AML-193 (cell line): ENCODE measurements around the gene OSBPL5.
"Not testable (repeated sequence)": the region's sequence is repeated elsewhere in the genome, so short reads cannot be mapped to it uniquely, and the experiment has no call there.

ENCODE experiments used
- DNase-seq, 2 experiments: peaks; one replicate each; lab custom pipeline; 2025; lab: John Stamatoyannopoulos, UW

The OSBPL5 gene

DNA sequence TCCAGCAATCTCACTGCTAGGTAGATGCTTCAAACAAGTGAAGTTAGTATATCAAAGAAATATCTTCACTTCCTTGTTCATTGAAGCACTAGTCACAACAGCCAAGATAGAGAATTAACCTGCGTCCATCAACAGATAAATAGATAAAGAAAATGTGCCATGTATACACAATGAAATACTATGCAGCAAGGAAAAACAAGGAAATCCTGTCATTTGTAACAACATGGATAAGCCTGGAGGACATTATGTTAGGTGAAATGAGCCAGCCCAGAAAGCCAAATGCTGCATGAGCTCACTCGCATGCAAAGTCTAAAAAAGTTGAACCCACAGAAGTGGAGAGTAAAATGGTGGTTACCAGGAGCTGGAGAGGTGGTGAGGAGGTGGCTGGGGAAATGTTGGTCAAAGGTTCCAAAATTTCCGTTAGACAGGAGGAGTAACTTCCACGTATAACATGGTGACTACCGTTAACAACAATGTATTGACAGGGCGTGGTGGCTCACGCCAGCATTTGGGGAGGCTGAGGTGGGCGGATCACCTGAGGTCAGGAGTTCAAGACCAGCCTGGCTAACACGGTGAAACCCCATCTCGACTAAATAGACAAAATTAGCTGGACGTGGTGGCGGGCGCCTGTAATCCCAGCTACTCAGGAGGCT, 84.3 kb downstream of the OSBPL5 start:
- no peak for DNase-seq

DNA sequence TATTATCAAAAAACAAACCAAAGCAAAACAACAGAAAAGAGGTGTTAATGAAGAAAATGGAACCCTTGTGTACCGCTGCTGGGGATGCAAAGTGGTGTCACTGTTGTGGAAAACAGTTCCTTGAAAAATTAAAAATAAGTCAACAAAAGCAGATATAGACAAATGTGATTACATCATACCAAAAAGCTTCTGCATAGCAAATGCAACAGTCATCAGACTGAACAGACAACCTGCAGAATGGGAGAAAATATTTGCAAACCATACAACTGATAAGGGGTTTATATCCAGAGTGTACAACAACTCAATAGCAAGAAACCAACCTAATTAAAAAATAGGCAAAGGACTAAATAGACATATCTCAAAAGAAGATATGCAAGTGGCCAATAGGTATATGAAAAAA, 85.0 kb downstream of the OSBPL5 start:
- no peak for DNase-seq

DNA sequence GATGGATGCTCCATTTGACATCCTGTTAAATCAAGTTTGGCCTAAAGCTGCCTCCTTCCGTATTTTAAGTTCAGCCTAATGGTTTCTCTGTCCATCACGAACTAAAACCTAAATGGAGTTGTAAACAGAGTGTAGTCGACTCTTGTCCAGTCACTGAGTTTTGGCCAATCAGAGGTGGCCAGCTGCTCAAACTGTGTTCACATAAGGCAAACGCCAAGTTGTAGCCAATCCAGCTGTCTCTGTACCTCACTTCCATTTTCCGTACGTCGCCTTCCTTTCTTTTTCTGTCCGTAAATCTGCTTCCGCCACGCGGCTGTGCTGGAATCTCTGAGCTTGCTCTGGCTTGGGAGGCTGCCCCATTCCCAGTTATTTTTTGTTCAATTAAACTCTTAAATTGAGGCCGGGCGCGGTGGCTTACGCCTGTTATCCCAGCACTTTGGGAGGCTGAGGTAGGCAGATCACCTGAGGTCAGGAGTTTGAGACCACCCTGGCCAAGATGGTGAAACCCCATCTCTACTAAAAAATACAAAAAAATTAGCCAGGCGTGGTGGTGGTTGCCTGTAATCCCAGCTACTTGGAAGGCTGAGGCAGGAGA, 87.2 kb downstream of the OSBPL5 start:
- no peak for DNase-seq

DNA sequence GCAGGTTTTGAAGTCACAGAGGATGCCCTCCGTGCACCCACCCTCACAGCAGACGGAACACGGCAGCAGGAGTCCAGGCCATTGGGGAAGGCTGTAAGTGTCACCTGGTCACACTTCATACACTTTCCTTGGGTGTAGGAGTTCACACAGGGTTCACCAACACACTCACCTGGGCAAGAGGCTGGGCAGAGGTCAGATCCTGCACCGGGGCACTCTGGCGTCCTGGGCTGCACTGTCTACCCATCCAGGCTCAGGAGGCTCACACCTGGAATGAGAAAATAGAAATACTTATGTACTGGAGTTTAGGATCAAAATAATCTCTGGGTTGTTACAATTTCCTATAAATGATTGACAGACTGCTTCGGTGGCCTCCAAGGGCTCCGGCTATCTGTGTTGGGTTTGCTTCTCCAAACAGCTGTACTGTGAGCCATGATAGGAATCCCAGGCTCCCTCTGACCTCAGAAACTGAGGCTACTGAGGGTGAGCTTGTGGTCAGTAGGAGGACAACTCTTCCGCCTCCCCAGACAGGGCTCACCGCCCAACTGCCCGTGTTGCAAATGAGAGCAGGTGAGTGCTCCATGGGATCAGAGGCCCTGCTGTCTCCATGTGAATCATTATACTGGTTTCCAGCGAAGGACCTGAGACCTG, 87.8 kb downstream of the OSBPL5 start:
- no peak for DNase-seq

DNA sequence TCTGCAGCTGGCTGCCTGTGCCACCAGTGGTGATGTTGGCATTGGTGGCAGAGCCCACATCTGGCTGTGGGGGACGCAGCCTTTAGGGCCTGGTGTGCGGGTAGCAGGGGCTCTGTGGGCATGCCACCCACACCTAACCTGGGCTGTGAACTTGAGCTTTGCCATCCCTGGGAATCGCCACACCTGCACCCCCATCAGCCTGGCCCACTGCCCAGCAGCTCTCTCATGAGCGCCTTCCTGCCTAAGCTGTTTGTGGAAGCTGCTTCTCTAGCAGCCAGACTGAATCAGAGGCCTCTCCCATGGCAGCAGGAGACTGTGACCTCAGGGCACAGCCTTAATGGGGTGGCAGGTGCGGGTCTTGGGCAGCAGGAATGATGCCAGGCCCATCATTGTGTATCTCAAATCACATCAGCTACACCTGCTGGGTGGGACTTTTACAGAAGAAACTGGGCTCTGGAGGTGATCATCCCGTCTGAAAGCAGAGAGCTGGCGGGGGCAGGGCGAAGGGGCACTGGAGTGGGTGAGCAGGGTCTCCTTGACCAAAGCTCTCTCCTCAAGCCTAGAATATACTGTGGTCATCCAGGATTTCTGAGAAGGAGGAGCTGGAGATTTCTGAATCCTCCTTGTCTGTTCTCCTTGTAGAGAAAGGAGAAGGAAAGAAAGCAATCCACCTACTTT, 90.1 kb downstream of the OSBPL5 start:
- DNase-seq: no peak

DNA sequence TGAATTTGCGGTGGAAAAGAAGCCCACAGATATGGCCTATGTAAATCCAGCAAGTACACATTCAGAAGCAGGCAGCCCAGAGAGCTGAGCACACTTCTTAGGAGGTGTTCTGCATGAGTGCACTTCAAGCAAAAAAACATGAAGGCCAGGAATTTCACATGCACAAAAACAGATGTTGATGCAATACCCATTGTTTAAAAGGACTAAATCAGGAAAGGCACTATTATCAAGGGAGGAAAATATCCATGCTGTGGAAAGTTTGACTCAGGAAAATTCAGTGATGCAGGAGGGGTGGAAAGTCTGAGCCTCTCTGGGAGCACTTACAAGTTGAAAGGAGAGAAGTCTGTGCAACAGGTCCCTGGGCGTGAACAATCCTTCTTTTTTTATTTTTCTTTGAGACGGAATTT, 92.1 kb downstream of the OSBPL5 start:
- no peak for DNase-seq

DNA sequence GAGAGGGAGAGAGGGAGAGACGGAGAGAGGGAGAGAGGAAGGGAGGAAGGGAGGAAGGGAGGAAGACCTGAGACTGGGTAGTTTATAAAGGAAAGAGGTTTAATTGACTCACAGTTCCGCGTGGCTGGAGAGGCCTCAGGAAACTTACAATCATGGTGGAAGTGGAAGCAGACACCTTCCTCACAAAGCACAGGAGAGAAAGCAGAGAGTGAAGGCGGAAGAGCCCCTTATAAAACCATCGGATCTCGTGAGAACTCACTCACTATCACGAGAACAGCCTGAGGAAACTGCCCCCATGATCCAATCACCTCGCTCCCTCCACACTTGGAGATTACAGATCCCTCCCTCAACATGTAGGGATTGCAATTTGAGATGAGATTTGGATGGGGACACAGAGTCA, 95.7 kb downstream of the OSBPL5 start:
- no peak for DNase-seq

DNA sequence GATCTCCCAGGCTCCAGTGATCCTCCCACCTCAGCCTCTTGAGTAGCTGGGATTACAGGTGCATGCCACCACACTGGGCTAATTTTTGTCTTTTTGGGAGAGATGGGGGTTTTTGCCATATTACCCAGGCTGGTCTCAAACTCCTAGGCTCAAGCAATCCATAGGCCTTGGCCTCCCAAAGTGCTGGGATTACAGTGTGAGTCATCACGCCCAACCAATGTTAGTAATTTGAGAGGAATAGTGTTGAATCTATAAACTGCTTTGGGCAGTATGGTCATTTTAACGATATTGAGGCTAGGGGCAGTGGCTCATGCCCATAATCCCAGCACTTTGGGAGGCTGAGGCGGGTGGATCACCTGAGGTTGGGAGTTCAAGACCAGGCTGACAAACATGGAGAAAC, 98.8 kb downstream of the OSBPL5 start:
- not testable (repeated sequence) for DNase-seq

DNA sequence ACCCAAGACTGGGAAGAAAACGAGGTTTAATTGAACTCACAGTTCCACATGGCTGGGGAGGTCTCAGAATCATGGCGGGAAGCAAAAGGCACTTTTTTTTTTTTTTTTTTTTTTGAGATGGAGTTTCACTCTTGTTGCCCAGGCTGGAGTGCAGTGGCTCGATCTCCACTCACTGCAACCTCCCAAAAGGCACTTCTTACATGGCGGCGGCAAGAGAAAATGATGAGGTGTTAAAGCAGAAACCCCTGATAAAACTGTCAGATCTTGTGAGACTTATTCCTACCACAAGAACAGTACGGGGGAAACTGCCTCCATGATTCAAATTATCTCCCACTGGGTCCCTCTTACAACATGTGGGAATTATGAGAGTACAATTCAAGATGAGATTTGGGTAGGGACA, 100.4 kb downstream of the OSBPL5 start:
- DNase-seq: not testable (repeated sequence)

DNA sequence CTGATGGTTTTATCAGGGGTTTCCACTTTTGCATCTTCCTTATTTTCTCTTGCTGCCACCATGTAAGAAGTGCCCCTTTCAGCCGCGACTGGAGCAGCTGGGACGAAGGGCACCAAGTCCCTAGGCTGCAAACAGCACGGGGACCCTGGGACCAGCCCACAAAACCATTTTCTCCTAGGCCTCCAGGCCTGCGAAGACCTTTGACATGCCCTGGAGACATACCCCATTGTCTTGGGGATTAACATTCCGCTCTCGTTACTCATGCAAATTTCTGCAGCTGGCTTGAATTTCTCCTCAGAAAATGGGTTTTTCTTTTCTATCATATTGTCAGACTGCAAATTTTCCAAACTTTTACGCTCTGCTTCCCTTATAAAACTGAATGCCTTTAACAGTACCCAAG, 101.2 kb downstream of the OSBPL5 start:
- DNase-seq: not testable (repeated sequence)

DNA sequence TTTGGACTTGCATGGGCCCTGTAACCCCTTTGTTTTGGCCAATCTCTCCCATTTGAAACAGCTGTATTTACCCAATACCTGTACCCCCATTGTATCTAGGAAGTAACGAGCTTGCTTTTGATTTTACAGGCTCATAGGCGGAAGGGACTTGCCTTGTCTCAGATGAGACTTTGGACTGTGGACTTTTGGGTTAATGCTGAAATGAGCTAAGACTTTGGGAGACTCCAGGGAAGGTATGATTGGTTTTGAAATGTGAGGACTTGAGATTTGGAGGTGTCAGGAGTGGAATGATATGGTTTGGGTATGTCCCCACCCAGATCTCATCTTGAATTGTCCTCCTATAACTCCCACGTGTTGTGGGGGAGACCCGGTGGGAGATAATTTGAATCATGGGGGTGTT, 101.7 kb downstream of the OSBPL5 start:
- not testable (repeated sequence) for DNase-seq

DNA sequence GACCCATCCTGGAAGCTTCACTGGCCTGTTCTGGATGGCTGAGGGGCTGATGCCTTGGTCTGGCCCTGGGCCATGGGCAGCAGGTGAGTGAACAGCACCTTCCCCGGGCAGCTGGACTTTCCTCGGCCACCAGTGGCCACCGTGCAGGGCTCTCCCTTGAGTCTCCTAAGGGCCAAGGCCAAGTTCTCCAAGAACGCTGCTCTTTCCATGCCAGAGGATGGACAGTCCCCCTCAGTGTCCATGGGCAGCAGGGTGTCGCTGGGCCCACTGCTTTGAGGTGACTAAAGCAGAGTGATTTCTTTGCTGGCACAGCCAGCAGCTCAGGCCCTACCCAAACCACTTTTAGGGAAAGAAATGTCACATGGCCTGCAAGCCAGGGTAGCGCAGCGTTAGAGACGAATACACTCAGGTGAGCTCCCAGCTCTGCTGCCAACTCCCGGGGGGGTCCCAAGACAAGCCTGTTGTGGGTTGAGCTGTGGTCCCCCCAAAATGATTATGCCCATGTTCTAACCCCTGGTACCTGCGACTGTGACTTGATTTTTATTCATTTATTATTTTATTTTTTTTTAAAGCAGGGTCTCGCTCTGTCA, 104.6 kb downstream of the OSBPL5 start:
- no peak for DNase-seq

DNA sequence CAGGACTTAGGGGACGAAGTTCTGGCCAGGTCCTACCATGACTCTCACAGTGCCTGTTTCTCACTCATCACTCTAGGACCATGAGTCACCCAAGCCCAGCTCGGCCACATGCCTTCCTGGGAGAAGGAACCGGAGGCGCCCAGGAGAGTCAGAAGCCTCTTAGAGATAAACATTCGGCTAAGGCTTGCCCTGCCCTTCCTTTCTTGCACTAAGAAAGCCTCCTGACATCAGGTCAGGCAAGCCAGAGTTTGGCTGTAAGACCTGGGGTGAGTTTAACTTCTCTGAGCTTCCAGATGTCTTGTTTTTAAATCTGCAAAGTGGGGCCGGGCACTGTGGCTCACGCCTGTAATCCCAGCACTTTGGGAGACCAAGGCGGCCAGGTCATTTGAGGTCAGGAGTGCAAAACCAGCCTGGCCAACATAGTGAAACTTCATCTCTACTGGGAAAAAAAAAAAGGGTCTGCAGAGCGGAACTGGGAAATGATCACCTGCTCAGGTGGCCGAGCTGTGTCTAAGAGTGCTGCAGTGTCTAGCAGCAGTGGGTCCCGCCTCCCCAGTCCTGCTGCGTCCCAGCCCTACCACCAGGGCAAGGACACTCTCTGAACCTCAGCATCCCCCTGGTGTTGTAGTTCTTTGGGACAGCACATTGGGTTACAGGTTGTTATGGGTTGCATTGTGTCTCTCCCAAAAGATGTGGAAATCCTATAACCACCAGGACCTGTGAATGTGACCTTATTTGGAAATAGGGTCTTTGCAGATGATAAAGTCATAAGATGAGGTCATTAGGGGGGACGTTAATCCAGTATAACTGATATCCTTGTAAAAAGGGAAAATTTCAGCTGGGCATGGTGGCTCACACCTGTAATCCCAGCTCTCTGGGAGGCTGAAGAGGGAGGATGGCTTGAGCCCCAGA, 106.1 kb downstream of the OSBPL5 start:
- no peak for DNase-seq

DNA sequence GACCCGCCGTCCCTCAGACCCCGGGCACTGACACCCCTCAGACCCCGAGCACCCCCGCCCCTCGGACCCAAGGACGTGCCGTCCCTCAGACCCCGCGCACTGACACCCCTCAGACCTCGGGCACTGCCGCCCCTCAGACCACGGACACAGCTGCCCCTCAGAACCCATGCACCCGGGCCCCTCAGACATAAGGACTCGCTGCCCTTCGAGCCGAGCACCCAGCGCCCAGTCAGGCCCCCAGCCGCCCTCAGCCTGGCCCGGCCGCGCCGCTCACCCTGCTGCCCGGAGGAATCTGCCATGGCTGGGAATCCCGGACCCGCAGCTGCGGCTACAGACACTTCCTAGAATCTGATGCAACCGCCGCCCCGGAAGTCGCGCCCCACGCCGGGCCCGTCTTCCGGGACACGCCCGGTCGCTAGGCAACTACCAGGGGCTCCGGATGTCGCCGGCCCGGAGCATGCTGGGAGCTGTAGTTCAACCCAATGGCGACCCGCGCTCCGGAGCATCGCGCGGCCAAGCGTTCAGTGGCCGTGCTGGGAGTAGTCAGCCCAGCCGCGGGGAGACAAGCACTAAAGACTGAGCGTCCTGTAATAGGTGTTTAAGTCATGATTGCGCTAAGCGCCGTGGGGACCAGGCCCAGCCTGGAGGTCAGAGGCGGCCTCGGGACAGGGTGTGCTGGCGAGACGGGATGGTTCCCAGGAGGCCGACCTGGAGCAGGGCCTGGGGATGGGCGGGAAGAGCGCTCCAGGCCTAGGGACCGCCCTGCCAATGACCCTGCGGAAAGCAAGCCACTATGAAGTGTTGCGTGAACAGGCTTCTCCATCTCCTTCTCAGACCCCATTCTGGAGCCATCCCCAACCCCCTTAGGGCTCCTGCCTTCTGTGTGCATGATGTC, 107.8 kb downstream of the OSBPL5 start, which contains the start of gene CARS1:
CARS1 (minus strand) TSS at position 355 of the 895 bp plus-strand sequence; CDS start at position 299, 56 bp downstream.
- DNase-seq: peak; percentile 86 to 89

DNA sequence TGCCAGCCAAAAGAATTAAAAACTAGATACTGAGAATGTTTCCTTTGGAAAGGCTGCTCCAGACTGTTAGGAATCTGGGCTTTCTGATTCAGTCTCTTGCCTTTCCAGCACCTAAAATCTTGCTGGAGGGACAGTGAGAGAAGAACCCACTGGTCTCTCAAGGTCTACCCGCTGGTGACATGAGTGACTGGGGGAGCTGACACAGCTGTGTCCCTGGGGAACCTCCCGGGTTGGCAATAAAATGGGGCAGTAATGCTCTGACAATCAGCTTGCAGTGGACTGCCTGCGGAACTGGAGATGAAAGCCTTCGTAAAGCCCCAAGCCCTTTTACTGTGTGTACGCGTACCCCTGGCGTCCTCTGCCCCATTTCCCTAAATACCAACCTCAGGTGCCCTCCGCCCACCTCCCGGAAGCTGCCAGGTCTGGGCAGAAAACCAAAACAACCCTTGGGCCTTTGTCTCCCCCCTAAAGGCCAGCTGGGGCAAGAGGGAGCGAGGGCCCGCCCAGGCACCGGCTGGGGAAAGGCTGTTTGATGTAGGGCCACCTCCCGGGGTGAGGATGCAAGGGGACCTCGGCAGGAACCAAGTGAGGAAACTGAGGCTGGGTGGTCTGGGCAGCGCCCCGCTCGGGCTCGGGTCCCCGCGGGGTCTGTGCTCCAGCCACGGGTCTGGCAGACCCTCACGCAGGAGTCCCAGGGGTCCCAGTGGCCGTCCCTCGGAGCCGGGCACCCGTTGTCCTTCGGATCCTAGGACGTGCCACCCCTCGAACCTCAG, 108.6 kb downstream of the OSBPL5 start:
- no peak for DNase-seq

DNA sequence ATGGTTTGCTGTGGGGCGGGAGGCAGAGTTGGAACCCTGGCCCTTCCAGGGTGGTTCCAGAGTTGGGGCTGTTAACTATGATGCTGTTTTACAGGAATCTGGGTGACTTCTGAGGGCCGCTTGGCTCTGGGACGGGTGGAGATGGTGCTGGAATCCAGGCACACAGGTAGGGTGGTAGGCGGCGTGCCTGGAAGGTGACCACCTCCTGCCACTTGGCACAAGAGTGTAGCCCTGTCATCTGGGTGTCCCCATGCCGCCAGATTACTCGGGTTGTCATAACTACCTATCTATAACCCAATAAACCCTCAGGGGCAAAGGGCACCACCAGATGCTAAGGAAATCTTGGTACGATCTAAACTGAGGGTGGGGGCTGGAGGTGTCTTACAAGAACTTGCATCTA, 109.2 kb downstream of the OSBPL5 start:
- DNase-seq: no peak

DNA sequence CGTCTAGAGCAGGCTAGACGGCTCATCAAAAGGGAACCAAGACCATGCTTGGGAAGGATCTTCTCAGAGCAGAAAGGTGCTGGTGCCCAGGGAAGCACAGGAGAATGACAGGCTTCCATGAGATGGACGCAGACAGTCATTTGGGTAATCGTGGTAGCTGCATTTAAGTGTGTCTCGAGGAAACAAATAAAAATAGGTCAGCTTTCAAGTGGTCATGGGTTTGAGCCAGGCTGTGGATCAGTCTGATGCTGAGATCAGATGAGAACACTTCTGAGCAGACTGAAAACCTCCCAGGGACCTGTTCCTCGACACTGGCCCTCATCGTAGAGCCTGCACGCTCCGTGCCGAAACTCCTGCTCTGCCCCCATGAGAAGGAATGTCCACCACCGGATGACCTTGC, 112.5 kb downstream of the OSBPL5 start:
- DNase-seq: no peak

DNA sequence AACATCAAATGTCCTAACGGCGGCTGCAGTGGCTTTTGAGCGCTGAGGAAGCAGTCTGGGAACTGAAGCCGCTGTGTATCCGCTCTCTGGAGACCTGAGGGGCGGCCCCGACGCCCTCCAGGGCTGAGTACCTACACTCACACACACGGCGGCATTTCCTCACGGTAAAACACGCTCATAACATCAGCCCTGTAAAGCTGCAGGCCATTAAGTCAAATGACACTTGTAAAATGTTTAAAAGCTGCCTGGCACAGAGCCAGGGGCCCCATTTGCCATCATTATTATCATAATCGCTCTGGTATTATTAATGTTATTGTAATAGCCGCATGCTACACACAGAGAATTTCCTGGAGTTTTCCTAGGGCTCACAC, 113.0 kb downstream of the OSBPL5 start:
- no peak for DNase-seq
